GM12878 (cell line): Measurements from ENCODE around the gene POLE3. TPM values are rescaled to one million over a fixed set of nuclear protein-coding genes. Genes with fewer than 3 reads are reported as not detected.
A peak's percentile ranks its signal among the peaks of the same experiment; 100 is the strongest.

Source experiments
- BACH1 ChIP-seq: fragments of 450-650 bp; IDR thresholded peaks from 2 replicates; pipeline ENCODE4 v1.6.1; 2017; ENCODE audit warnings: mild to moderate bottlenecking, borderline replicate concordance
- DPF2 ChIP-seq: fragments of 450-650 bp; IDR thresholded peaks from 2 replicates; pipeline ENCODE4 v1.6.1; 2017; ENCODE audit warnings: mild to moderate bottlenecking
- JUND ChIP-seq: IDR thresholded peaks from 2 replicates; pipeline ENCODE4 v1.6.1; 2012; ENCODE audit warnings: low read depth, mild to moderate bottlenecking, low read length, improper control_type of control experiment, moderate library complexity
- NFYA ChIP-seq: IDR thresholded peaks from 2 replicates; pipeline ENCODE4 v1.6.1; 2011; ENCODE audit warnings: low read depth, mild to moderate bottlenecking, low read length, improper control_type of control experiment, borderline replicate concordance
- PAX5 ChIP-seq: IDR thresholded peaks from 2 replicates; pipeline ENCODE4 v1.6.1; 2011; ENCODE audit warnings: low read depth, low read length, borderline replicate concordance
- PKNOX1 ChIP-seq: fragments of 450-650 bp; IDR thresholded peaks from 2 replicates; pipeline ENCODE4 v1.6.1; 2016; ENCODE audit warnings: mild to moderate bottlenecking
- SP1 ChIP-seq: IDR thresholded peaks from one replicate; pipeline ENCODE4 v1.6.1; 2011; ENCODE audit warnings: low read depth, low read length
- ZBTB11 ChIP-seq: fragments of 450-650 bp; formaldehyde crosslinking; IDR thresholded peaks from 2 replicates; pipeline ENCODE4 v1.5.0; 2022; ENCODE audit warnings: mild to moderate bottlenecking, missing genetic modification characterization
- polyA plus RNA-seq, 11 experiments: library from polyadenylated mRNA; depleted of rRNA in 4 of 11; unstranded in 6 of 11; stranded (reverse) in 5 of 11; fragments of >200 nt; fragmentation: Nextera tagmentation in 4 of 11; fragmentation: Illumina TruSeq in 1 of 11; extraction: Ambion mirVana in 4 of 11; extraction: Trizol in 1 of 11; gene quantifications; 1 replicate in 1 of 11; 2 replicates in 10 of 11; pipeline versions ENCODE4 v1.2.1 to v1.2.3, GENCODE V29; 2011 to 2016; ENCODE audit warnings: inconsistent platforms in 2 of 11, missing spikeins in 2 of 11, low read depth in 1 of 11
- total RNA-seq, 4 experiments: library from RNA; depleted of rRNA in 3 of 4; stranded (reverse); fragments of >200 nt in 3 of 4; fragmentation: Illumina TruSeq in 1 of 4; extraction: Trizol in 1 of 4; gene quantifications; 2 replicates each; pipeline versions ENCODE4 v1.2.1 to v1.2.3, GENCODE V29; 2013 to 2021
- TF ChIP-seq, protein P1 (sequence below): fragments of 450-650 bp; formaldehyde crosslinking; IDR thresholded peaks from 2 replicates; pipeline ENCODE4 v1.4.0; 2022; ENCODE audit warnings: mild to moderate bottlenecking, moderate library complexity

POLE3 gene
- total and polyA plus RNA-seq, 10 of the 15 experiments (the other 5 are each of a cell fraction or from before 2014, with no cell fraction given) = 40.8 to 116 (median 80.2) TPM

DNA sequence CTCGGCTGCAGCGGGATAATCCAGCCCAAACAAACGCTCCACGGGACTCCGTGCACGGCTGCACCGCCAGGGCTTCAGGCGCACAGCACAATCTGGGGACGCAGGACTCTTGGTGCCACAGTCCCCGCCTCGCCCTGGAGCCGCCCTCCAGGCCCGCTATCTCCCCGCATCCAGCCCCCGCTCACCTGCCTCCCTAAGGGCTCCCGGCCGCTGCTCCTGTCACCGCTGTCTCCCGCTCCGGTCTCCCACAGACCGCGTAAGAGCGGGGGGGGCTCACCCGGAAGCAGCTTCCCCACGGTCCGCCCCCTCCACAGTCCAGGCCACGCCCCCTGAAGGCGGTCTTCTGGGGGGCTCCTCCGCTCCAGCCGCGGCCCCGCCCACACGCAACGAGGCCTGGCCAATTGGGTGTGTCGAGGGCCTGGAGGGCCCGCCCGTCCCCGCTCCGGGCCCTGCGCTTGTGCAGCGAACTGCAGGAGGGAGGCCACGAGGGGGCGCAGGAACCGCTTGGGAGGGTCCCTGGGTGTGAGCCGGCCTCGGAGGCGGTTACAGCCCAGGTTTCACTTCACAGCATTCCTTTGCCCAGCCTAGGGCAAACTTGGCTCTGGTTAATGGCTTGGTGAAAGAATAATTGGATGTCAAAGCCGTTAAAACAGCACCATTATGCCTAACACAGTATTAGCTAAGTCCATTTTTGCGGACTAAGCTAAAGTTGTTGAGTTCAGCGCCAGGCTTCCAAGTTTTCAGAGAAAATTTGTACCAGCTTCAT lies 9.3 kb downstream of the POLE3 start, which contains the start of gene ALAD (continued):
- no peak for TF ChIP-seq NFYA
- TF ChIP-seq DPF2 = 0 out of 2 replicates have a peak, but pooled peaks have one; percentile 47
- no peak; the same call in 1 of the 2 replicates for TF ChIP-seq PKNOX1
- no peak; the same call in 1 of the 2 replicates for TF ChIP-seq PAX5
- TF ChIP-seq, protein P1, sequence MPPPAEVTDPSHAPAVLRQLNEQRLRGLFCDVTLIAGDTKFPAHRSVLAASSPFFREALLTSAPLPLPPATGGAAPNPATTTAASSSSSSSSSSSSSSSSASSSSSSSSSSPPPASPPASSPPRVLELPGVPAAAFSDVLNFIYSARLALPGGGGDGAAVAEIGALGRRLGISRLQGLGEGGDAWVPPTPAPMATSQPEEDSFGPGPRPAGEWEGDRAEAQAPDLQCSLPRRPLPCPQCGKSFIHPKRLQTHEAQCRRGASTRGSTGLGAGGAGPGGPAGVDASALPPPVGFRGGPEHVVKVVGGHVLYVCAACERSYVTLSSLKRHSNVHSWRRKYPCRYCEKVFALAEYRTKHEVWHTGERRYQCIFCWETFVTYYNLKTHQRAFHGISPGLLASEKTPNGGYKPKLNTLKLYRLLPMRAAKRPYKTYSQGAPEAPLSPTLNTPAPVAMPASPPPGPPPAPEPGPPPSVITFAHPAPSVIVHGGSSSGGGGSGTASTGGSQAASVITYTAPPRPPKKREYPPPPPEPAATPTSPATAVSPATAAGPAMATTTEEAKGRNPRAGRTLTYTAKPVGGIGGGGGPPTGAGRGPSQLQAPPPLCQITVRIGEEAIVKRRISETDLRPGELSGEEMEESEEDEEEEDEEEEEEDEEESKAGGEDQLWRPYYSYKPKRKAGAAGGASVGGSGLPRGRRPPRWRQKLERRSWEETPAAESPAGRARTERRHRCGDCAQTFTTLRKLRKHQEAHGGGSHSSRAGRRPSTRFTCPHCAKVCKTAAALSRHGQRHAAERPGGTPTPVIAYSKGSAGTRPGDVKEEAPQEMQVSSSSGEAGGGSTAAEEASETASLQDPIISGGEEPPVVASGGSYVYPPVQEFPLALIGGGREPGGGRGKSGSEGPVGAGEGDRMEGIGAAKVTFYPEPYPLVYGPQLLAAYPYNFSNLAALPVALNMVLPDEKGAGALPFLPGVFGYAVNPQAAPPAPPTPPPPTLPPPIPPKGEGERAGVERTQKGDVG (CRISPR knock-in tag) = no peak
- no peak for TF ChIP-seq JUND
- peak; percentile 65 for TF ChIP-seq SP1
- no peak for TF ChIP-seq ZBTB11 (CRISPR knock-in tag)
- peak; percentile 63 for TF ChIP-seq BACH1
- TF ChIP-seq, all 136 proteins: peak for 44
